ENCODE results near the gene CGREF1.
A peak's percentile ranks its signal among the peaks of the same experiment; 100 is the strongest.

CGREF1 gene

DNA sequence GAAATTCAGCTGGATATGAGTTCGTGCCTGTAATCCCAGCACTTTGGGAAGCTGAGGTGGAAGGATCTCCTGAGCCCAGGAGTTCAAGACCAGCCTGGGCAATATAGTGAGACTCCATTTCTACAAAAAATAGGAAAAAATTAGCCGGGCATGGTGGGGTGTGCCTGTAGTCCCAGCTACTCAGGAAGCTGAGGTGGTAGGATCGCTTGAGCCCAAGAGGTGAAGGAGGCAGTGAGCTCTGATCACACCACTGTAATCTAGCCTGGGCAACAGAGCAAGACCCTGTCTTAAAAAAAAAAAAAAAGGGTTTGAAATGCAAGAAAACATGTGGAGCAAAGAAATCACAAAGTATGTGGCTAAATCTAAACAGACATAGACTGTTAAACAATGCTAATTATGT, 9.8 kb downstream of the CGREF1 start:
- no peak for DNase-seq

- DNase-seq, result no peak
These were observed 10.7 kb downstream of the CGREF1 start for GRCh38 chr2:27108221-27108620.

- no peak for DNase-seq
These were observed 12.9 kb downstream of the CGREF1 start for GRCh38 chr2:27105981-27106380.

- no peak for DNase-seq
These were observed 16.6 kb downstream of the CGREF1 start for GRCh38 chr2:27102329-27102728.

DNA sequence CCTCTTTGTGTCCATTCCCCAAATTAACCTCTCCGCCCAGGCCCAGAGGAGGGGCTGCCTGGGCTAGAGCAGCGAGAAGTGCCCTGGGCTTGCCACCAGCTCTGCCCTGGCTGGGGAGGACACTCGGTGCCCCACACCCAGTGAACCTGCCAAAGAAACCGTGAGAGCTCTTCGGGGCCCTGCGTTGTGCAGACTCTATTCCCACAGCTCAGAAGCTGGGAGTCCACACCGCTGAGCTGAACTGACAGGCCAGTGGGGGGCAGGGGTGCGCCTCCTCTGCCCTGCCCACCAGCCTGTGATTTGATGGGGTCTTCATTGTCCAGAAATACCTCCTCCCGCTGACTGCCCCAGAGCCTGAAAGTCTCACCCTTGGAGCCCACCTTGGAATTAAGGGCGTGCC, 18.9 kb downstream of the CGREF1 start:
- no peak for DNase-seq

GRCh38 chr2:27099334-27099955, 19.5 kb downstream of the CGREF1 start:
- no peak for DNase-seq

DNA sequence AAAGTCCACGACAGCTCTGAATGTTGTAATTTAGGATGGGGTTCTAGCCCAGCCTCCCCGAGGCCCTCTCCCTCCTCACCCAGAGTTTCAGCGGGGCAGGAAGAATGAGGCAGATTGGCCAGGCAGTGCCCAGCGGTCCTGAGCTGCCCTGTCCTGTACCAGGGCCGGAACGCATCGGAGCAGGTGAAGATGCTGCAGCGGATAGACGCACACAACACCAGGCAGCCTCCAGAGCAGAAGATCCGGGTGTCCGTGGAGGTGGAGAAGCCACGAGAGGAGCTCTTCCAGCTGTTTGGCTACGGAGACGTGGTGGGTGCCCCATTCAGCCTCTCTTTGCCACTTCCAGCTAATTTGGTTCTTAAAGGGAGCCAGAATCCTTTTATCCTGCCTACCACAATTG, 21.6 kb downstream of the CGREF1 start:
- DNase-seq, result no peak

GRCh38 chr2:27096748-27097297, 22.1 kb downstream of the CGREF1 start:
- no peak for DNase-seq

DNA sequence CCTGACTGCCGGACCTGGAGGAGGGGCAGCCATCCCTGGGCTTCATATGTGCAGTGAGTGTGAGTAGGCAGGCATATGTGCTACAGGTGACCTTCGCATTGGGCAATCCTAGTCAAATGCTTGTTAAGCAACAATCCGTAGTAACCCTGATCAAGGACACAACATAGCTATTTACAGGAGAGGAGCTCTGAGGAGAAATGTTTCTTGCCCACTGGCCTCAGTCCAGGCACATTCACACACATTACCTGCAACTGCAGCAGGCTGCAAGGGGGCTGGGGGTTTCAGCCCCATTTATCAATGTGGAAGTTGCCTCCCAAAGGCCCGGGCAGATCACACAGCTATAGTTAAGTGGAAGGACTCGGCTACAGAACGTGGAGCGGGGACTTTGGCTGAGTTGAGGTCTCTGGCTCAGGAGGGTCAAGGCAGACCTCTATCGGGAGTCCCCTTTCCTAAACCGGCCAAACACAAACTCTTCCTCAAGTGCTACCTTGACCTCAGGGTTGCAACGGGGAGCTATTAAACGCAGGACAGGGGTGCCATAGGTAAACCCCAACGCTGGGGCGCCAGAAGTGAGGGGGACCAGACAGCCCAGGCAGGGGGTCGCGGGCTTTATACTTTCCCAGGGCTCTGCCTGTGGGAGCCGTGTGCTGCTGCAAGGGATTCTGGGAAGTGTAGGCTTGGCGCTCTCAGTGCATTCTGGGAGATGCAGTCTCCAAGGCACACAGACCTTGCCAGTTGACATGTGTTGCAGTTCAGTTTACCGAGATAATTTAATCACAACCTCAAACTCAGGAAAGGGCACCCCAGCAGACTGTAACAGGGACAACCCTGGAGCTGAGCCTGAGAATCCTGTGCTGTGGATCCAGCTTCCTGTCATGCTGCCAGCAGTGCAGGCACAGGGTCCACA, 22.9 kb downstream of the CGREF1 start:
- DNase-seq, result peak; percentile 26

DNA sequence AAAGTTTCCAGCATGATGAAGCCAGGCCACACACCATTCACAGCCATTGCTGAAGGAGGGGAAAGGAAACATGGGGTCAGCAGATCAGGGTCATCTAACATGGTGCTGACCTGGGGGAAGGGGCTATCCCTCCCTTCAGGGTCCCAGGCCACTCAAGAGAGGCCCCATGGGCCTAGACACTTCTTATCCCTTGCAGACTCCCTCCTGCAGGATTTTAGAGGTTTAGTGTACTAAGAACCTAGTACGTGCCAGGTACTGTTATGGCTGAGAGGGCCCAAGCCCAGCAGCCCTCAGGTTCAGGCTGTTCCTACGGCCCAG, 23.5 kb downstream of the CGREF1 start:
- DNase-seq, result no peak

DNA sequence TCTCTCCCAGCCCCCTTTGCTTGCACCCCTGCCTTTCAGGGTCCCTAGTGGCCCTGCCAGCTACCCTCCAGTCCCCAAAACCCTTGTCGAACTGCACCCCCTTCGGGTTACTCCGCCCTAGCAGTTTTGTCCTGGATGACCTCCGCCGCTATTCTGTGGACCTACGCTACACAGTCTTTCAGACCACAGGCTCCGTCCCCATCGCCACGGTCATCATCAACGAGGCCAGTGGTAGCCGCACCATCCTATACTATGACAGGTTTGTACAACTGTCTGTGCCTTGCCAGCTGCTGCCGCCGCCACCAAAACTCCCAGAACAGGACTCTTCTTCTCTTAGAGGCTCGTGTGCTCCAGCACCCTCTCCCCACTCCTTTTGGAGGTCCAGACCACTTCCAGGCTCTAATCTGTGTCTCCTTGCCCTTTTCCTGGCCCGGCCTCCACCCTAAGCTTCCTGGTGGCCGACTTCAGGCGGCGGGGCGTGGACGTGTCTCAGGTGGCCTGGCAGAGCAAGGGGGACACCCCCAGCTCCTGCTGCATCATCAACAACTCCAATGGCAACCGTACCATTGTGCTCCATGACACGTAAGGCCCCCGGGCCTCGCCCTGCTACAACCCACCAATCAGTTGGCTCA, 24.5 kb downstream of the CGREF1 start:
- no peak for DNase-seq

- DNase-seq, result no peak
These were observed 25.2 kb downstream of the CGREF1 start for GRCh38 chr2:27093430-27094352.

- DNase-seq, result no peak
These were observed 26.1 kb downstream of the CGREF1 start for GRCh38 chr2:27092696-27093429.

DNA sequence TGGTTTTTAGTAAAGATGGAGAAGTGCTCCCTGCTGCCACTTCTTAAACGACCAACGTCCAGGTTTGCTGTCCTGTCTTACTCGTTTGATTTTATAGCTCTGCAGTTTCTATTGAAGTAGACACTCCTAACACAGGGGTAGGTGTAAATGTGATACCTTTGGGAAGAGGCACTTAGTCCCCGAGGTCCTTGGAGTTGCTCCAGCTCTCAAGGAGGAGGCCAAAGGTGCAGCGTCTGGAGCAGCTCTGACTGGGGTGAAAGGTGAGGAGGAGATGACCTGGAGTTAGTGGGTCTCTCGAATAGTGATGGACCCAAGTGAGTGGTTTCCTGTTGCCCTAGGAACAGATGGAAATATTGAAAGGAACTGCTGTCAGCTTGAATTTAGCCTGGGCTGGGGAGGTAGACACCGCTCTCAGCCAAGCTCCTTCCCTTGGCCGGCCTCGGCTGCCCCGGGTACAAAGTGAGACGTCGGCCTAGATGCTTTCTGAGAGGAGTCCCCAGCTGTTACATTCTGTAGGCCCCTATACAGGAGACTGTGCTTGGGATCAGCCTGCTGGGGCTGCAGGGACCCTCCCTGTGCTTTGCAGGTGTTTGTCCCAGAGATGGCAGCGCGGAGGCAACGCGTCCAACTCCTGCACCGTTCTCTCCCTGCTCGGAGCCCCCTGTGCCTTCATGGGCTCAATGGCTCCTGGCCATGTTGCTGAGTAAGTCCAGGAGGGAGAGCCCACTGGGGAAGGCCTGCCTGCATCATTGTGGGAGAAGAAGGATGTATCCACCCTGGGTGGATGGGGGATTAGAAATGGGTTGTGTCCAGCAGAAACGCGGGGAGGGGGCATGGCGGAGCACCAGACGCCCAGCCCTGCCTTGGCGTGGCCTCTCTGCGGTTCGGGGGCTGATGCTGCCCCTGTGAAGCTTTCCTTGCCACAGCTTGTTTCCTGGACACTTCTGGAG, 26.9 kb downstream of the CGREF1 start:
- no peak for DNase-seq

GRCh38 chr2:27089111-27089954, 29.6 kb downstream of the CGREF1 start:
- DNase-seq, result no peak

DNA sequence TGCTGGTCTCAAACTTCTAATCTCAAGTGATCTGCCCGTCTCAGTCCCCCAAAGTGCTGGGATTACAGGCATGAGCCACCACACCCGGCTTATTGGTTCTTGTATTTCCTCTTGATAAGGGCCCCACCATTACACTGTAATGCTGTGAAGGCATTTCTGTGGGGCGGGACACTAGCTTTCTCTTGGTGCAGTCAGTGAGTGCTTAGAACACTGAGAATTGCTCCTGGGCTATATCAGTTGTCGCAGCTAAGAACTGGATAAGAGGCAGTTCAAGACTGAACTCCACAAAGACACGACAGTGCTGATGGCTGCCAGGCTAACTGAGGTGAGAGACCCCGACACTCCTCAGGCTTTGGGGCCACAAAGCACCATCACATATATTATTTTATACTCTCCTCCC, 30.3 kb downstream of the CGREF1 start:
- no peak for DNase-seq

DNA sequence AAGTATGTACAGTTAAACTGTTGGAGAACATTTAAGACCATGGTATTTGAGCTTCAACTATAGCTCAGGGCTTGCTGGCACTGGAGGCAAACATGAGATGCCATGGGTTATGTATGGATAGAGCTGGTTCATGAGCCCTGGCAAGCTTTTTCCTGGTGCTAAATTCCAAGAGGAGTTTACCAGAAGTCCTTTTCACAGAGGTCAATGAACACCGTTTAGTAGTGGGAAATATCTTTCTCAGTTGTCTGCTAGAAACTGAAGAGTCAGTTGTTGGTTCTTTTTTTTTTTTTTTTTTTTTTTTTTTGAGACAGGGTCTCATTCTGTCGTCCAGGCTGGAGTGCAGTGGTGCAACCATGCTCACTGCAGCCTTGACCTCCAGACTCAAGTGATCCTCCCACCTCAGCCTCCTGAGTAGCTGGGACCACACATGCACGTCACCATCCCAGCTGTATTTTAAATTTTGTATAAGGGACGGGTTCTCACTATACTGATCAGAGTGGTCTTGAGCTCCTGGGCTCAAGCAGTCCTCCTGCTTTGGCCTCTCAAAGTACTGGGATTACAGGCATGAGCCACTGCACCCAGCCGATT, 31.0 kb downstream of the CGREF1 start:
- no peak for DNase-seq

DNA sequence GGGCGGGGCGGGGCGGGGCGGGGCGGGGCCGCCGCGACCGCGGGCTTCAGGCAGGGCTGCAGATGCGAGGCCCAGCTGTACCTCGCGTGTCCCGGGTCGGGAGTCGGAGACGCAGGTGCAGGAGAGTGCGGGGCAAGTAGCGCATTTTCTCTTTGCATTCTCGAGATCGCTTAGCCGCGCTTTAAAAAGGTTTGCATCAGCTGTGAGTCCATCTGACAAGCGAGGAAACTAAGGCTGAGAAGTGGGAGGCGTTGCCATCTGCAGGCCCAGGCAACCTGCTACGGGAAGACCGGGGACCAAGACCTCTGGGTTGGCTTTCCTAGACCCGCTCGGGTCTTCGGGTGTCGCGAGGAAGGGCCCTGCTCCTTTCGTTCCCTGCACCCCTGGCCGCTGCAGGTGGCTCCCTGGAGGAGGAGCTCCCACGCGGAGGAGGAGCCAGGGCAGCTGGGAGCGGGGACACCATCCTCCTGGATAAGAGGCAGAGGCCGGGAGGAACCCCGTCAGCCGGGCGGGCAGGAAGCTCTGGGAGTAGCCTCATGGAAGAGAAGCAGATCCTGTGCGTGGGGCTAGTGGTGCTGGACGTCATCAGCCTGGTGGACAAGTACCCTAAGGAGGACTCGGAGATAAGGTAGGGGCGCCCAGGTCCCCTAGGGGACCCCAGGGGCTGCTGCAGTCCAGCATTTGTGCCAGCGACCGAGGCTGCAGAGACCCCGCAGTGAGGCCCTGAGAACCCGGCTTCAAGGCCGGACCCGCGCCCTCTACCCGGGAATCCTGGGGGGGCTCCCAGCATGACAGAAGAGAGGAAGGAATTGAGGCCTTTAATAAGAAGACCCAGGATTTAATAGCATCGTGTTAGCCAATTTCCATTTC, 32.0 kb downstream of the CGREF1 start, which contains the start of gene KHK:
TSS of gene KHK (plus strand) at position 49 of the 870 bp plus-strand sequence. CDS start at position 537, 488 bp downstream.
- no peak for DNase-seq

Data from stimulated activated naive CD4-positive, alpha-beta T cell treated with Interleukin-2 at 50 U/mL for 16 hours (primary cell).